Glutamatergic neuron (in vitro differentiated cells): ENCODE results near the gene MAZ. TPM values are rescaled to one million over a fixed set of nuclear protein-coding genes. Genes with fewer than 3 reads are reported as not detected.

ENCODE experiments used
- DNase-seq: peaks from one replicate; pipeline ENCODE4 v3.0.0; 2022
- H3K27ac Mint-ChIP-seq: one replicate; pipeline ENCODE4 v1.8.0; 2020; ENCODE audit warnings: mild to moderate bottlenecking, mixed read lengths, inconsistent platforms; ENCODE audit not compliant: unreplicated experiment
- H3K27me3 Mint-ChIP-seq: one replicate; pipeline ENCODE4 v1.8.0; 2020; ENCODE audit warnings: mild to moderate bottlenecking, moderate library complexity, mixed read lengths, inconsistent platforms; ENCODE audit not compliant: unreplicated experiment
- H3K36me3 Mint-ChIP-seq: one replicate; pipeline ENCODE4 v1.8.0; 2020; ENCODE audit warnings: mild to moderate bottlenecking, mixed read lengths, inconsistent platforms; ENCODE audit not compliant: unreplicated experiment
- H3K4me1 Mint-ChIP-seq: one replicate; pipeline ENCODE4 v1.8.0; 2020; ENCODE audit warnings: mild to moderate bottlenecking, low read depth, mixed read lengths, inconsistent platforms; ENCODE audit not compliant: unreplicated experiment
- H3K4me3 Mint-ChIP-seq: one replicate; pipeline ENCODE4 v1.8.0; 2020; ENCODE audit warnings: mild to moderate bottlenecking, mixed read lengths, inconsistent platforms; ENCODE audit not compliant: unreplicated experiment
- H3K9me3 Mint-ChIP-seq: one replicate; pipeline ENCODE4 v1.8.0; 2020; ENCODE audit warnings: mild to moderate bottlenecking, moderate library complexity, mixed read lengths, inconsistent platforms; ENCODE audit not compliant: unreplicated experiment
- CTCF ChIP-seq: fragments of 200-600 bp; sonication (generic); IDR thresholded peaks from one replicate; pipeline ENCODE4 v1.5.0; 2021; ENCODE audit not compliant: partially characterized antibody, unreplicated experiment
- total RNA-seq: library from RNA; stranded (reverse); fragmentation: NEBNext Ultra II Directional; extraction: Animal tissue kit (Norgen Biotek cat#: 25700); gene quantifications from one replicate; pipeline ENCODE4 v1.2.1, GENCODE V29; 2021; ENCODE audit not compliant: unreplicated experiment

Gene MAZ
- total RNA-seq, 1 donor from 2014 or later = 369 TPM

GRCh38 chr16:29854520-29855100 lies 48.3 kb downstream of the MAZ start:
- Mint-ChIP-seq H3K9me3 (peaks cover 2% of the 10 kb centered on the region), H3K36me3 (peaks cover 3% of the 10 kb centered on the region), H3K27me3 (peaks cover 3% of the 10 kb centered on the region), H3K27ac (no peak overlapping the region), H3K4me1 (peaks cover 2% of the 10 kb centered on the region), H3K4me3 (no peak overlapping the region)
- no peak for TF ChIP-seq CTCF
- DNase-seq = no peak

- Mint-ChIP-seq H3K4me1 (peaks cover 3% of the 10 kb centered on the region), H3K9me3 (peaks cover 5% of the 10 kb centered on the region), H3K36me3 (peaks cover 3% of the 10 kb centered on the region), H3K4me3 (no peak overlapping the region), H3K27me3 (peaks cover 5% of the 10 kb centered on the region), H3K27ac (no peak overlapping the region)
- no peak for DNase-seq
- no peak for TF ChIP-seq CTCF
Measured at GRCh38 chr16:29857133-29857760, 50.9 kb downstream of the MAZ start.

- H3K4me3 Mint-ChIP-seq = no peak overlapping the region
Measured at GRCh38 chr16:29858149-29858849, 52.0 kb downstream of the MAZ start.

GRCh38 chr16:29858974-29859373 lies 52.6 kb downstream of the MAZ start:
- no peak for DNase-seq
- peaks cover 7% of the 10 kb centered on the region for H3K9me3 Mint-ChIP-seq
- peaks cover 6% of the 10 kb centered on the region for H3K27me3 Mint-ChIP-seq
- H3K4me1 Mint-ChIP-seq = peaks cover 3% of the 10 kb centered on the region
- H3K36me3 Mint-ChIP-seq = peaks cover 3% of the 10 kb centered on the region
- no peak for TF ChIP-seq CTCF
- no peak overlapping the region for H3K27ac Mint-ChIP-seq
- H3K4me3 Mint-ChIP-seq = no peak overlapping the region

More at GRCh38 chr16:29858149-29858849, 52.0 kb downstream of the MAZ start:
- Mint-ChIP-seq H3K27ac (no peak overlapping the region), H3K36me3 (peaks cover 3% of the 10 kb centered on the region), H3K9me3 (peaks cover 7% of the 10 kb centered on the region), H3K4me1 (peaks cover 3% of the 10 kb centered on the region), H3K27me3 (peaks cover 6% of the 10 kb centered on the region)
- TF ChIP-seq CTCF = no peak
- DNase-seq = no peak

- Mint-ChIP-seq H3K9me3 (peaks cover 8% of the 10 kb centered on the region), H3K36me3 (peaks cover 3% of the 10 kb centered on the region), H3K4me3 (no peak overlapping the region), H3K27me3 (peaks cover 6% of the 10 kb centered on the region), H3K27ac (peak overlapping the region; percentile 43), H3K4me1 (peaks cover 3% of the 10 kb centered on the region)
- TF ChIP-seq CTCF = no peak
- no peak for DNase-seq
Measured at GRCh38 chr16:29860218-29860617, 53.9 kb downstream of the MAZ start.
